ENCODE results near the gene PHACTR3.
"Not testable (repeated sequence)": the region's sequence is repeated elsewhere in the genome, so short reads cannot be mapped to it uniquely, and the experiment has no call there.

Gene PHACTR3

DNA sequence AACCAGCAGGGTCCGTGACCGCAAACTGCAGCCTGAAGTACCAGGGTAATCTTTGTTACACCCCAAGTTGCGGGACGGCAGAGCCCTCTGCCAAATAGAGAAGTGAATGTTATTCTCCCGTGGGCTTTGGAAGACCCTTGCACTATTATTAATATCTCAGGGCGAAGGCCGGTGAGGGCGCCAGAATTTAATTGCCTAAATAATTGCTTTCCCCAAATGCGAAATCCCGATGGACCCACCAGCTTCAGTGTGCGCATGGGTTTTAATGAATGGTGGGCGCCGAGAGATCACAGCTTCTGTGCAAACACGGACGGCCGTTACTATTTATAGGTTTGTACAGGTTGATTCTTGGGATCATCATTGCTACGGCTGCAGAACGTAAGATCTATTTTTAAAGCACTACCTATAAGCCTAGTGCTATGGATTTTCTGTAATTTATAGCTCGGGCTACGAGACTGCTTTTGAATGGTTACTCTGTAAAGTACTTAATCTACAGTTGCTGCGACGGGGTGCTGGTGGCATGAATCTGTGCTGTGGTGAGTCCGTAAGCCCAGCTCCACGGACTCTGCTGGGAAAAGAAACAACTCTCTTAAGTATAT is 15.2 kb upstream of the PHACTR3 start:
- DNase-seq (ENCODE audit: low spot score), result no peak

GRCh38 chr20:59591061-59591460 is 13.3 kb upstream of the PHACTR3 start:
- no peak for DNase-seq (ENCODE audit: low spot score)

DNA sequence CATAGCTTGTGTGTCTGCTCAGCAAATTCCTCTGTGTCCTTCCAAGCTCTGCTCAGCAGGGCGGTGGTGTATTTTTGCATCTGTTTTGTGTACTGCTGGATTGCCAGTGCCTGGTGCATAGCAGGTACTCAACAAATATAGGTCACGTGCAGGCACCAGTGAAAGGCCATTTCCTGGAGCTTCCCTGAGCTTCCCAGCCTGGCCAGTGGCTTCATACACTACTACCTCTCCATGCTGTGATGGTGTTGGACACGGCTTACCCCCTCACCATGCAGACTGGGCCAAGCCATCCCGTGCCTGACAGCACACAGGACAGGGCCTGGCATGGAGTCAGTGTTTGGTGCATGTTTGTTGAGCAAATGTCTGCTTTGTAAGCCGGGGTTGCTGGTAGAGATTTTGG is 7.7 kb upstream of the PHACTR3 start:
- DNase-seq (ENCODE audit: low spot score), result no peak

DNA sequence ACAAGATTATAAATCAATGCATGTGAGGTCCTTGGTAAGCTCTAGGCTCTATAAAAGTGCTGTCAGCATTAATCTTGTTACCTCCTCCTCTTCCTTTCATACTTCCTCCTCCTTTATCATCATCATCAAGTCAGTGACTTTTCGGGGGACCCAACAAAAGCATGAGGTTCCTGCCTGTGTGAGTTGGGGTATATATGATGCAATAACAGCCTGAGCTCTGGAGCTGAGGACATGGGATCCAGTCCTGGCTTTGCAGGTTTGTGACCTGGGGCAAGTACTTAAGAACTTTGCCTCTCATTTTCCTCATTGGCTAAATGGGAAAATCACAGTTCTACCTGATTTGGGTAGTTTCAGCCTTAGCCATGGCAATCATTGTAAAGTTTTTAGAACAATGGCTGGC is 7.1 kb upstream of the PHACTR3 start:
- no peak for DNase-seq (ENCODE audit: low spot score)

- peak; percentile 48 for DNase-seq (ENCODE audit: low spot score)
Observed at GRCh38 chr20:59598625-59599310, 5.6 kb upstream of the PHACTR3 start.

- no peak for DNase-seq (ENCODE audit: low spot score)
Observed at GRCh38 chr20:59599941-59600340, 4.4 kb upstream of the PHACTR3 start.

- DNase-seq (ENCODE audit: low spot score), result no peak
Observed at GRCh38 chr20:59600472-59600871, 3.9 kb upstream of the PHACTR3 start.

DNA sequence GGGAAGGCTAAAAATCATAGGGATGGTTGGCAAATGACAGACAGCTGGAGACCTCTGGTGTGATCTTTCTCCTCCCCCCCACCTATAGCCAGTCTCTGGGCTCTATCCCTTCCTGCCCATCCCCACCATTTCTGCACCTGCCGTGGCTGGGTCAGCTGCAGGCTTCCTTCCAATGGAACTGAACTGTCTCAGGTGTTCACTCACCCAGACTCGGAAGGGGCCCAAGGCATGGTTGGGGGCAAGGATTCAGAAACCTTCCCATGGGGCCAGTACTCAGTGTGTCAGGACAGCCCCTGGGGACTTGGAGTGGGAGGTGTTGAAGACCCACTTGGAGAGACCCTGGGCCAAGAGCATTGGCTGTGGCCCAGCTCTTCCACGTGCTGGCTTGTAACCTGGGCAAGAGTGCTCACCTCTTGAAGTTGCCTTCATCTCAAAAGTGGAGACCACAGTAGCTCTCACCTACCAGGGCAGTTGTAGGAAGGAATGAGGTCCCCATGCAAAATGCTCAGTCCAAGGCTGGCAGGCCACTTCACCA is 1.7 kb upstream of the PHACTR3 start:
- no peak for DNase-seq (ENCODE audit: low spot score)

GRCh38 chr20:59603176-59603575 is 1.2 kb upstream of the PHACTR3 start:
- DNase-seq (ENCODE audit: low spot score), result no peak

DNA sequence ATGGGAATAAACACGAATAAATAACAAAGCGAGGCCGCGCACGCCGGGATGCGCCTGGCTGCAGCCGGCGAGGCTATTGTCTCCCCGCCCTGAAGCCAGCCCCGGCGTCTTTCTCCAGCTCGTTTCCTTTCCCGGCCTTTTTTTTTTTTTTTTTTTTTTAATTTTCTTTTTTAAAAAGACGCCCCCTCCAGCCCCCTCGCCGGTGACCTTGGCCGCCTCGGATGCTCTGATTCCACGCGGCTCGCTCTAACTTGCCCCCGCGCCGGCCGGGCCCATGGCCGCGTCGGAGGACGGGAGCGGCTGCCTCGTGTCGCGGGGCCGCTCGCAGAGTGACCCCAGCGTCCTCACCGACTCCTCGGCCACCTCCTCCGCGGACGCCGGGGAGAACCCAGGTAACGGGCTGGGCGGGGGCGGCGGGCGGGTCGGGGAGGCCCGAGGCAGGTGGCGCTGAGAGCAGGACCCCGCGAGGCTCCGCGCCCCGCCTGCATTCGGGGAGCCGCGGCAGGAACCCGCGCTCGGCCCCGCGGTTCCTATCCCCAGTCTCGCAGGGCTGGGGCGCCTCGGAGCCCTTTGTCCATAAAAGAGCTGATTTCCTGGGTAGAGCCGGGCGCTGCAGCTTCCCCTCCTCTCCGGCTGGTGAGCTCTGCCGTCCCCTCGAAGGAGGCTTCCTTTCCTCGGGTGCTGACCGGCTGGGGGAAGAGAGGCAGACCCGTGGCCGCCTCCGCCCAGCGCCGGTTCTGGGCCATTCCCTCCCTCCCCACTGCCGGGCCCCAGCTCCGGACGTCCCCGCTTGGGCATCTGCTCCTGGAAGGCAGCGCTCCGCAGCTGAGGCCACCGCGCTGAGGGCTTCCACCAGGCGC is 631 bp downstream of the PHACTR3 start:
- DNase-seq (ENCODE audit: low spot score), result no peak

- DNase-seq (ENCODE audit: low spot score), result no peak
Observed at GRCh38 chr20:59605601-59606364, 1.4 kb downstream of the PHACTR3 start.

GRCh38 chr20:59606566-59606965 is 2.2 kb downstream of the PHACTR3 start:
- no peak for DNase-seq (ENCODE audit: low spot score)

DNA sequence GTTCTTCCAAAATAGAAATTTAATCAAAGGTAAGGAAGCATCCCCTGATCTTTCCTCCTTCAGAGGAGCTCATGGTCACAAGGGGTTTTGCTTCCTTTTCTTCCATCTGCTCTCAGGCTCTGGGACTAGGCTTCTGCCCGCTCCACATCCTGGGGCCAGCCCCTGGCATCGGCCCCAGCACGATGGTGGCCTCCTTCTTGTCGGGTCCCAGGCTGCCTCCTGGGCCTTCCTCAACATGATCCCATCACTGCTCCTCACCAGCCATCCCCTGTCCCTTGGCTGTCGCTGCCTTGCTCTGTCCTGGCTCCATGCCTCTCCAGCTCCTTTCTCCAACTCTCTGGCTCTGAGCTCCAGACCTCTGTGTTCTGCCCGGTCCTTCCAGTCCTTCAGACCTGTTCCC is 4.1 kb downstream of the PHACTR3 start:
- DNase-seq (ENCODE audit: low spot score), result no peak

- DNase-seq (ENCODE audit: low spot score), result no peak
Observed at GRCh38 chr20:59608871-59609270, 4.5 kb downstream of the PHACTR3 start.

- no peak for DNase-seq (ENCODE audit: low spot score)
Observed at GRCh38 chr20:59611286-59611685, 6.9 kb downstream of the PHACTR3 start.

- DNase-seq (ENCODE audit: low spot score), result no peak
Observed at GRCh38 chr20:59613861-59614260, 9.5 kb downstream of the PHACTR3 start.

- no peak for DNase-seq (ENCODE audit: low spot score)
Observed at GRCh38 chr20:59614714-59615113, 10.4 kb downstream of the PHACTR3 start.

DNA sequence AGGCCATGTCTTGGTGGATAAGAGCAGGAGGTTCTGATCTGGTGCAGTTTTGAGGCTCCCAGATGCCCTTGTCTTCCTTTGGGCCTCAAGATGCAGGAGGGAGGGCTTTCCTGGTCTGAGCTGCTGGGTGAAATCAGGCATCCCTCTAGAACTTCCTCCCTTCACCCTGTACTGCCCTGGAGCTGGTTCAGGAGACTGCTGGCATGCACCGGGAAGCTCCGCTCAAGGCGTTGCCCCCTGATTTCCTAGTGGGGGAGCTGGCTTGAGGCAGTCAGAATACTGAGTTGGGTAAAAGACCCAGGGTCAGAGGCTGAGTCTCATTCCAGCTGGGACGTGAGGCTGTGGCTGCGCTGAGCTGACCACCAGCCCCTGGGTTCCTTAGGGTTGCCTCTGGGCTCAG is 12.0 kb downstream of the PHACTR3 start:
- no peak for DNase-seq (ENCODE audit: low spot score)

DNA sequence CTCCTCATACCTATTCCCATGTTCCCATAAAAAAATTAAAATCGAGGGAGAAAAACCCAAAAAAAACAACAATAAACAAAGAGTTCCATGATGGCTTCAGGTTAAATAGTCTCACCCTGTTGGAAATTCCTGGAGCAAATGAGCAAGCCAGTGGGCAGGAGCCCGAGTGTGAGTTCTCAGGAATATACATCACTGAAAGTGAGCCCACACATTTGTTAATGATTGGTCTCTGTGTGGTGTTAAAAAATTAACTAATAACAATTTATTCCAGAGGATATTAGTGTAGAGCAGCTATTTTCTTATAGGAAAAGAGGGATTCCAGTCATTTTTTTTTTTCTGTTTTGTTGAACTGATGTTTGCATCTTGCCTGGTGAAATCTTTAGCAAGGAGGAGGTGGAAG is 12.9 kb downstream of the PHACTR3 start:
- no peak for DNase-seq (ENCODE audit: low spot score)

DNA sequence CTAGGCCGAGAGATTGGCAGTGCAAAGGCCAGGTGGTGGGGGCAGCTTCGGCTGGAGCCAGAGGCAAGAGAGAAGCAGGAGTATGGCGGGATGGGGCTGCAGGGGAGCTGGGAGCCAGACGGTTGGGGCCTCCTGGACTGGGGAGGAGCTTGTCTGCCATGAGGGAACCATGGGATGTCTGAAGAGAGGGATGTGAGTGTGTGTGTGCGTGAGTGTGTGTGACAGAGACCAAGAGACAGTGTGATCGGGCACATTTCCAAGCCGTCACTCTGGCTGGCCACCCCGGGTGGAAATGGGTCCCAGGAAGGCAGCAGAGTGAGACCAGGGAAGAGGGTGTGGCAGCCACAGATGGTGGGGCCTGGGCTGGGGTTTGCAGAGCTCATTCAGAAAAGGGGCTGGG is 13.8 kb downstream of the PHACTR3 start:
- no peak for DNase-seq (ENCODE audit: low spot score)

DNA sequence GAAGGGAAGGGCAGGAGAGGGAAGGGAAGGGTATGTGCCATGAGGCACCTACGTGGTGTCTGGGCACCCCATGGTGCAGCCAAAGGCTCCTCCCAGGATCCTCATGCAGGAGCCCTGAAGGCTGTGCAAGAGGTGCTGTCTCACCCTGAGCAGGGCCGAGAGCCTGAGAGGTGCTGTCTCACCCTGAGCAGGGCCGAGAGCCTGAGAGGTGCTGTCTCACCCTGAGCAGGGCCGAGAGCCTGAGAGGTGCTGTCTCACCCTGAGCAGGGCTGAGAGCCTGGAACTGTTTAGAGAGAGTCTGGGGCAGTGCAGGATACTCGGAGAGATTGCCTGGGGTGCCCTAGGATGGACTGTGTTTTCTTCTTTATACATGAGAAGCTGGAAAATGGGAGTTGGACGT is 14.2 kb downstream of the PHACTR3 start:
- not testable (repeated sequence) for DNase-seq (ENCODE audit: low spot score)

DNA sequence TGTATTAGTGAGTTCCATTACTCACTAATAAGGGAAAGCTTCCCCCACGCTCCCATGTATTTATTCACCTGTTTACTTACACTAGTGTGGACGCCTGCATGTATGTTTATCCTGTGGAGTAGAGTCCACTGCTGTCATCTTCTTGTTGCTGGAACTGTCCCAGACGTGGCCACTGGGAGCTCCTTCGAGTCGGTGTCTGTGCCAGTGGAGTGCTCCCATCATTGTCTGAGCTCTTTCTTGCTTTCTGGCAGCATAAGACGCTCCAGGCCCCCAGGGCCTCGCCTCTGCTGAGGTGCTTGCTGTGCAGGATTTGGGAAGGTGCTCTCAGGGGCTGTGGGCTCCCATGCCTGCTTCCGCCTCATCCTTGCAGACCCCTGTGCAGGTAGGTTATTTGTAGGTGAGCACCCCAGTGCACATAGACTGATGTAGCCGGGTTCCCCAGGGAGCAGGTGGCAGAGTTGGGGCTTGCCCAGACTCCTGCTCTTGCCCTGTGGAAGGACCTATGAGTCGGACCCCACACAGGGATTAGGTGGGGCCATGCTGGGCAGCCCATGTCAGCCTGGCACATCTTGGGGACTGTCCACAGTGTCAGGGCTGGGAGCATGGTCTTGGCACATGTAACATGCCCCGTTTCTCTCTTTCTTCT is 16.6 kb downstream of the PHACTR3 start:
- DNase-seq (ENCODE audit: low spot score), result no peak
